SK-N-SH (cell line): Measurements from ENCODE around the gene COL1A2.

Source experiments
- CTCF ChIP-seq: fragments of 200-600 bp; sonication (generic); IDR thresholded peaks from 2 replicates; pipeline ENCODE4 v1.6.1; 2017; ENCODE audit warnings: antibody characterized with exemption, mild to moderate bottlenecking, moderate library complexity
- ELF1 ChIP-seq: IDR thresholded peaks from 2 replicates; pipeline ENCODE4 v1.4.0; 2012
- EZH2phosphoT487 ChIP-seq: fragments of 200-600 bp; sonication (generic); IDR thresholded peaks from 2 replicates; pipeline ENCODE4 v1.6.1; 2017; ENCODE audit warnings: low read depth, mixed run types, mild to moderate bottlenecking, antibody characterized with exemption, moderate library complexity, borderline replicate concordance
- FOXJ3 ChIP-seq: sonication (generic); formaldehyde crosslinking; IDR thresholded peaks from 2 replicates; pipeline ENCODE4 v1.5.1; 2020; ENCODE audit warnings: mild to moderate bottlenecking, missing genetic modification reagents
- GABPA ChIP-seq: IDR thresholded peaks from 2 replicates; pipeline ENCODE4 v1.4.0; 2012; ENCODE audit warnings: low read depth, mild to moderate bottlenecking
- JUND ChIP-seq: IDR thresholded peaks from 2 replicates; pipeline ENCODE4 v1.4.0; 2012
- REST ChIP-seq: IDR thresholded peaks from 2 replicates; pipeline ENCODE4 v1.6.1; 2012; ENCODE audit warnings: mild to moderate bottlenecking, low read depth, low read length, moderate library complexity
- YY1 ChIP-seq: IDR thresholded peaks from 2 replicates; pipeline ENCODE4 v1.4.0; 2012; ENCODE audit warnings: low read depth, mild to moderate bottlenecking

DNA sequence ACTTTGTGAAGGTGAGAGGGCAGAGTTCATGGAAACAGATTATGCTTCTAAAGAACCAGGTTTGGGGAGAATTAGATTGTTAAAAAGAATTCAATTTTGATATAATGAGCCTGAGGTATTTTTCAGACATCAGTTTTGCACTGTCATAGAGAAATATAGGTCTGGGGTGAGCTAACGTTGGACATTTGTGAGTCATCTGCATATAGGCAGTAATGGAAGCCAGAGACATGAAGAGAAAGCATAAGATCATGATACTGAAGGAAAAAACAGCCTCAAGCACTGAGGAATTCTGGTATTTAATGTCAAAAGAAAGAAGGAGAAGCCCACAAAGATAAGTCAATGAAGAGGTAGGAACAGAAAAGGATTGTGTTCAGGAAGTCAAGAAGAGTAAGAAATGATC lies 32.4 kb upstream of the COL1A2 start:
- TF ChIP-seq YY1 (no peak), ELF1 (no peak), GABPA (no peak), CTCF (no peak), REST (no peak), EZH2phosphoT487 (no peak), JUND (no peak), FOXJ3 (CRISPR knock-in tag) (no peak)
